SK-N-SH treated with all-trans-retinoic acid at 6 μM for 48 hours (cell line): ENCODE data around the gene SLC26A8.

Experiments used
- ARNTL ChIP-seq: fragments of 450-650 bp; formaldehyde crosslinking; IDR thresholded peaks from 2 replicates; pipeline ENCODE4 v1.5.0; 2020; ENCODE audit warnings: low read depth, mild to moderate bottlenecking, moderate library complexity, borderline replicate concordance
- BACH2 ChIP-seq: fragments of 250-450 bp; sonication (Bioruptor Pico); IDR thresholded peaks from 2 replicates; pipeline ENCODE4 v1.9.0; 2021; ENCODE audit warnings: mild to moderate bottlenecking, borderline replicate concordance
- GLIS3 ChIP-seq: fragments of 250-450 bp; sonication (Bioruptor Pico); IDR thresholded peaks from 2 replicates; pipeline ENCODE4 v1.5.0; 2020; ENCODE audit warnings: mild to moderate bottlenecking, moderate library complexity
- OSR1 ChIP-seq: fragments of 250-450 bp; sonication (Bioruptor Pico); IDR thresholded peaks from 2 replicates; pipeline ENCODE4 v1.8.0; 2022; ENCODE audit warnings: moderate library complexity, mild to moderate bottlenecking, inconsistent platforms
- RARB ChIP-seq: fragments of 250-450 bp; sonication (Bioruptor Pico); IDR thresholded peaks from 2 replicates; pipeline ENCODE4 v1.8.0; 2021; ENCODE audit warnings: mild to moderate bottlenecking, moderate library complexity
- SNAI2 ChIP-seq: fragments of 250-450 bp; sonication (Bioruptor Pico); IDR thresholded peaks from 2 replicates; pipeline ENCODE4 v1.5.0; 2020; ENCODE audit warnings: mild to moderate bottlenecking, moderate library complexity
- ZC3H10 ChIP-seq: fragments of 250-450 bp; sonication (Bioruptor Pico); IDR thresholded peaks from 2 replicates; pipeline ENCODE4 v1.5.1; 2021; ENCODE audit warnings: mild to moderate bottlenecking, moderate library complexity
- ZNF565 ChIP-seq: fragments of 450-650 bp; formaldehyde crosslinking; conservative IDR thresholded peaks from 2 replicates; pipeline ENCODE4 v1.5.0; 2020; ENCODE audit warnings: low read depth, mild to moderate bottlenecking, moderate library complexity
- TF ChIP-seq, protein P1 (sequence below): fragments of 250-450 bp; sonication (Bioruptor Pico); IDR thresholded peaks from 2 replicates; pipeline ENCODE4 v1.8.0; 2020; ENCODE audit warnings: mild to moderate bottlenecking, moderate library complexity, borderline replicate concordance

GRCh38 chr6:35955970-35956369 is 68.5 kb downstream of the SLC26A8 start:
- no peak for TF ChIP-seq ZNF565 (CRISPR knock-in tag)
- no peak for TF ChIP-seq ARNTL (CRISPR knock-in tag)
- TF ChIP-seq SNAI2 (CRISPR knock-in tag) = no peak
- TF ChIP-seq RARB (CRISPR knock-in tag) = no peak
- no peak for TF ChIP-seq GLIS3 (CRISPR knock-in tag)
- TF ChIP-seq OSR1 (CRISPR knock-in tag) = no peak
- TF ChIP-seq BACH2 = no peak
- TF ChIP-seq ZC3H10 (CRISPR knock-in tag) = no peak
- TF ChIP-seq, protein P1, sequence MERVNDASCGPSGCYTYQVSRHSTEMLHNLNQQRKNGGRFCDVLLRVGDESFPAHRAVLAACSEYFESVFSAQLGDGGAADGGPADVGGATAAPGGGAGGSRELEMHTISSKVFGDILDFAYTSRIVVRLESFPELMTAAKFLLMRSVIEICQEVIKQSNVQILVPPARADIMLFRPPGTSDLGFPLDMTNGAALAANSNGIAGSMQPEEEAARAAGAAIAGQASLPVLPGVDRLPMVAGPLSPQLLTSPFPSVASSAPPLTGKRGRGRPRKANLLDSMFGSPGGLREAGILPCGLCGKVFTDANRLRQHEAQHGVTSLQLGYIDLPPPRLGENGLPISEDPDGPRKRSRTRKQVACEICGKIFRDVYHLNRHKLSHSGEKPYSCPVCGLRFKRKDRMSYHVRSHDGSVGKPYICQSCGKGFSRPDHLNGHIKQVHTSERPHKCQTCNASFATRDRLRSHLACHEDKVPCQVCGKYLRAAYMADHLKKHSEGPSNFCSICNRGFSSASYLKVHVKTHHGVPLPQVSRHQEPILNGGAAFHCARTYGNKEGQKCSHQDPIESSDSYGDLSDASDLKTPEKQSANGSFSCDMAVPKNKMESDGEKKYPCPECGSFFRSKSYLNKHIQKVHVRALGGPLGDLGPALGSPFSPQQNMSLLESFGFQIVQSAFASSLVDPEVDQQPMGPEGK (CRISPR knock-in tag) = no peak
